MM.1S (cell line): ENCODE measurements around the gene LOXL1.

Experiments
- DNase-seq: peaks from one replicate; pipeline ENCODE4 v3.0.0-alpha.2; 2015
- H2AFZ ChIP-seq: fragments of 300-600 bp; sonication (generic); 2 replicates; pipeline ENCODE4 v1.6.0; 2016; ENCODE audit warnings: antibody characterized with exemption, low read length
- H3F3A ChIP-seq: fragments of 300-600 bp; sonication (generic); 2 replicates; pipeline ENCODE4 v1.6.1; 2016; ENCODE audit warnings: mild to moderate bottlenecking, antibody characterized with exemption, low read length, moderate library complexity, mixed read lengths; ENCODE audit not compliant: insufficient read depth
- H3K27ac ChIP-seq: fragments of 300-600 bp; sonication (generic); 2 replicates; pipeline ENCODE4 v1.5.1; 2016; ENCODE audit warnings: mild to moderate bottlenecking, low read length
- H3K27me3 ChIP-seq: fragments of 300-600 bp; sonication (generic); replicated peaks from 2 replicates; pipeline ENCODE4 v1.6.0; 2016; ENCODE audit warnings: low read length; ENCODE audit not compliant: insufficient read depth
- H3K36me3 ChIP-seq: fragments of 300-600 bp; sonication (generic); replicated peaks from 2 replicates; pipeline ENCODE4 v1.6.1; 2016; ENCODE audit warnings: mild to moderate bottlenecking, low read length, mixed read lengths; ENCODE audit not compliant: insufficient read depth
- H3K4me1 ChIP-seq: fragments of 300-600 bp; sonication (generic); 2 replicates; pipeline ENCODE4 v1.6.1; 2016; ENCODE audit warnings: low read length, mixed read lengths
- H3K4me2 ChIP-seq: fragments of 300-600 bp; sonication (generic); 2 replicates; pipeline ENCODE4 v1.6.0; 2016; ENCODE audit warnings: low read depth, low read length
- H3K4me3 ChIP-seq: fragments of 300-600 bp; sonication (generic); 2 replicates; pipeline ENCODE4 v1.5.1; 2016; ENCODE audit warnings: low read length, mixed read lengths
- H3K79me2 ChIP-seq: fragments of 300-600 bp; sonication (generic); 2 replicates; pipeline ENCODE4 v1.6.1; 2016; ENCODE audit warnings: mixed run types, low read length, mixed read lengths
- H3K9ac ChIP-seq: fragments of 300-600 bp; sonication (generic); 2 replicates; pipeline ENCODE4 v1.6.1; 2016; ENCODE audit warnings: low read length, mixed read lengths
- H3K9me2 ChIP-seq: fragments of 300-600 bp; sonication (generic); replicated peaks from 2 replicates; pipeline ENCODE4 v1.6.1; 2016; ENCODE audit warnings: mild to moderate bottlenecking, low read length, mixed read lengths; ENCODE audit not compliant: insufficient read depth
- H3K9me3 ChIP-seq: fragments of 300-600 bp; sonication (generic); replicated peaks from 2 replicates; pipeline ENCODE4 v1.6.1; 2016; ENCODE audit warnings: mild to moderate bottlenecking, low read length, mixed read lengths; ENCODE audit not compliant: insufficient read depth
- H4K20me1 ChIP-seq: fragments of 300-600 bp; sonication (generic); 2 replicates; pipeline ENCODE4 v1.6.1; 2016; ENCODE audit warnings: mild to moderate bottlenecking, low read length, moderate library complexity, mixed read lengths; ENCODE audit not compliant: insufficient read depth
- EZH2 ChIP-seq: fragments of 300-600 bp; sonication (generic); optimal IDR thresholded peaks from 2 replicates; pipeline ENCODE3; 2017; ENCODE audit warnings: low read depth, mild to moderate bottlenecking, antibody characterized with exemption, low read length, mixed read lengths
- EZH2phosphoT487 ChIP-seq: fragments of 300-600 bp; sonication (generic); IDR thresholded peaks from 2 replicates; pipeline ENCODE4 v1.6.1; 2018; ENCODE audit warnings: antibody characterized with exemption, low read length
- TF ChIP-seq, protein P1 (sequence below): fragments of 300-600 bp; sonication (generic); IDR thresholded peaks from 2 replicates; pipeline ENCODE4 v1.5.1; 2016; ENCODE audit warnings: antibody characterized with exemption, low read length, mixed read lengths

LOXL1 gene

DNA sequence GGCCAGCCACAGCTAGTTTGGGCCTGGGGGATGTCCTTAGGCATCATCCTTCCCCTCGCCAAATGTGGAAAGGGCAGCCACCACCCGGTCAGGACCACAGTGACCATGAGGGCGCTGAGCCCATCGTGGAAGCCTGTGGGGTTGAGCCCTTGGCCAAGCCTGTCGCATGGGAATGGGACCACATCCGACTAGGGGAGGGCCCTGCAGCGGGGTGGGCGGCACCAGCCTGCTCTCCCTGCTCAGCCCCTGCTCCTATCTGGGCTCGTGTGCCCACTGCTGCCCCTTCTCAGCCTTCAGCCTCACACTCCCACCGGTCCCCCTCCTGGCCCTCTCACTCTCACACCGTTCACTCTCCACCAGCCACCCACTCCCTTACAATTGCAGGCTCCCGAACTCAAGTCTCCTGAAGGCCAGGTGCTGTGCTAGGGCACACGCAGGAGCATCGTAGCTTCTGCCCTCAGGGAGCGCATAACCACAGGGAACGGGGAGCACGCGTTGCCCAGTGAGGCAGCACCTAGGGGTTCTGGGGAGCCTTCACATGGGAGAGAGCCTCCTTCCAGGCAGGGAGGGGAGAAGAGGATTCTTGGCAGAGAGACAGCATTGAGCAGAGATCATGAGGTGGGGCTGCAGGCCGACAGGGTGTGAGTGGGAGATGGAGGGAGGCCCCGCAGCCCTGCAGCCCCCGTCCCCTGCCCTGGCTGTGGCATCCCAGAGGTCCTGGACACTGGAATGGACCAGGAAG, 26.1 kb downstream of the LOXL1 start:
- Histone ChIP-seq H3K36me3 (no peaks in the 10 kb centered on the region), H3K4me1 (peaks cover 9% of the 10 kb centered on the region), H3K4me2 (no peak overlapping the region), H3K27ac (no peak overlapping the region), H3K27me3 (no peaks in the 10 kb centered on the region), H4K20me1 (no peaks in the 10 kb centered on the region), H3K4me3 (no peak overlapping the region), H3K79me2 (no peaks in the 10 kb centered on the region), H2AFZ (no peak overlapping the region), H3F3A (no peaks in the 10 kb centered on the region), H3K9ac (no peak overlapping the region), H3K9me2 (no peaks in the 10 kb centered on the region), H3K9me3 (no peaks in the 10 kb centered on the region)
- DNase-seq = no peak
- no peak for TF ChIP-seq EZH2
- TF ChIP-seq, protein P1, sequence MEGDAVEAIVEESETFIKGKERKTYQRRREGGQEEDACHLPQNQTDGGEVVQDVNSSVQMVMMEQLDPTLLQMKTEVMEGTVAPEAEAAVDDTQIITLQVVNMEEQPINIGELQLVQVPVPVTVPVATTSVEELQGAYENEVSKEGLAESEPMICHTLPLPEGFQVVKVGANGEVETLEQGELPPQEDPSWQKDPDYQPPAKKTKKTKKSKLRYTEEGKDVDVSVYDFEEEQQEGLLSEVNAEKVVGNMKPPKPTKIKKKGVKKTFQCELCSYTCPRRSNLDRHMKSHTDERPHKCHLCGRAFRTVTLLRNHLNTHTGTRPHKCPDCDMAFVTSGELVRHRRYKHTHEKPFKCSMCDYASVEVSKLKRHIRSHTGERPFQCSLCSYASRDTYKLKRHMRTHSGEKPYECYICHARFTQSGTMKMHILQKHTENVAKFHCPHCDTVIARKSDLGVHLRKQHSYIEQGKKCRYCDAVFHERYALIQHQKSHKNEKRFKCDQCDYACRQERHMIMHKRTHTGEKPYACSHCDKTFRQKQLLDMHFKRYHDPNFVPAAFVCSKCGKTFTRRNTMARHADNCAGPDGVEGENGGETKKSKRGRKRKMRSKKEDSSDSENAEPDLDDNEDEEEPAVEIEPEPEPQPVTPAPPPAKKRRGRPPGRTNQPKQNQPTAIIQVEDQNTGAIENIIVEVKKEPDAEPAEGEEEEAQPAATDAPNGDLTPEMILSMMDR = no peak
- no peak for TF ChIP-seq EZH2phosphoT487

DNA sequence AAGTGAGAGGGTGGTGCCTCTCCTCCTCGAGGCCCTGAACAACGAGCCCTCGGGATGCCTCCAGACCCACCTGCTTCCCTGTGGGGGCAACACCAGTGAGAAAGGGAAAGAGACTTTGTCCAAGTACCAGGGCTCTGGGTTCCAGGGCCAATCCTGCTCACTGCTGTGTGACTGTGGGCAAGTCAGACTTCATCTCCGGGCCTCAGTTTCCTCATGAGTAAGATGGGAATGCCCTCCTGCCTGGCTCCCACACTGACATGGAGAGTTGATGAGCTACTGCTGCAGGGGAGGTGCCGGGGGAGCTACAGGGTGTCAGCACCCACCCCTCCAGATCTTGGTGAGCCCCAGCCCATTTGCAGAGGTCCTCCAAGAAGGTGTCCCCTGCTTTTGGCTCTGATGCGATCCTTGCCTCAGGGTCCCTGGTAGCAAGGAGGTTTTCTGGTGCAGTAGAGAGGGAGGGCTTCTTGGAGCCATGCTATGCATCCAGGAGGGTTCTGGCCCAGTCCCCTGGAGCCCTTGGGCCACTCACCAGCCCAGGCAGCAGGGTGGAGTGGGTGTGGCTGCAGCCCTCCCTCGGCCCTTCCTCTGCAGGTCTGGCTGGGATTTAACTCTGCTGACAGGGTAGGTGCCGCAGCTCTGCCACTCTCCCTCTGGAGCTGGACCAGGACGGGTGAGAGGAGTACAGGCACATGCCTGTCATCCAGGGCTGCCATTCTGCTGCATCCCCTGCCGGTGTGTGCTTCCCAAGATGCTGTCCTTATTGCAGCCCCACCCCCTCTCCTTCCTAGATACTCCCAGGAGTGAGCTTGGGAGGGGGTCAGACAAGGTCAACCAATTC, 26.9 kb downstream of the LOXL1 start:
- Histone ChIP-seq H3K27ac (no peak overlapping the region), H3F3A (no peaks in the 10 kb centered on the region), H2AFZ (no peak overlapping the region), H4K20me1 (no peaks in the 10 kb centered on the region), H3K4me2 (no peak overlapping the region), H3K79me2 (no peaks in the 10 kb centered on the region), H3K36me3 (no peaks in the 10 kb centered on the region), H3K4me3 (no peak overlapping the region), H3K4me1 (peaks cover 9% of the 10 kb centered on the region), H3K9me2 (no peaks in the 10 kb centered on the region), H3K9ac (no peak overlapping the region), H3K9me3 (no peaks in the 10 kb centered on the region), H3K27me3 (no peaks in the 10 kb centered on the region)
- TF ChIP-seq EZH2 (no peak), EZH2phosphoT487 (no peak)
- TF ChIP-seq, protein P1 = no peak
- DNase-seq = no peak

DNA sequence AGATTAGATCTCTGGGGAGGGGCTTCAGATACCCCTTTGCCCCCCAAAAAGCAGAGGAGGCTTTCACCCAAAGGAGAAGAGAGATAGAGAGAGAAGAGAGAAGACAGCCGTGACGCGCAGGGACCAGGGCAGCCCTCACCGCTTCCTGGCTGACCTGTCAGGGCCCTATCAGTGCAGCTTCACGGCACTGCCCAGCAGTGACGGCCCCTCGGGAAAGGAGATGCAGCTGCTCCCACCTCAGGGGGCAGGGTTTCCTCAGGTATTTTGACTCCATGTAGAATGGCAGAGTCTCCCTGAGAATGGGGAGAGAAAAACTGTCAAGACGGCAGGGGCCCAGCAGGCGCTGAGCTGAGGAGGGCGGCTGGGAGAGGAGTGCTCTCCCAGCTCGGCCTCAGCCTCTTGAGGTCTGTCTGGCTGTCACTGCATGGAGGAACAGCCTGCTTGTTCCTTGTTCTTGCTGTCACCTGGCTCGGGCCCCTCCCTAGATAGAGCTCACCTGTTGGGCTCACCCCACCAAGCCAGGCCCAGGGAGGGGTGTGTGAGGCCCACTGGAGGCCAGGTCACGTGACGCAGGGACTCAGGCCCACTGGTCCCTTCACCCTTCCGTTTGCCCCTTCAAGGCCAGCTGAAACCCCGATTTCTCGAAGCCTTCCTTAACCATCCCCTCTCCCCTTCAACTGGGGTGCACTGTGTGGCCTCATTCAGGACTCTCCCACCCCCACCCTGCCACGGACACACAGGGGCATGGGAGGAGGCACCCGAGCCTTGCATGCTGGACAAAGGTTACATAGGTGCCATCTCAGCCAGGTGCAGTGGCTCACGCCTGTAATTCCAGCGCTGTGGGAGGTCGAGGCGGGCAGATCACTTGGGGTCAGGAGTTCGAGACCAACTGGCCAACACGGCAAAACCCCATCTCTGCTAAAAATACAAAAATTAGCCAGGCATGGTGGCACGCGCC, 28.2 kb downstream of the LOXL1 start:
- Histone ChIP-seq H3K9me3 (no peaks in the 10 kb centered on the region), H3F3A (peaks cover 7% of the 10 kb centered on the region), H2AFZ (no peak overlapping the region), H3K27me3 (no peaks in the 10 kb centered on the region), H3K4me2 (no peak overlapping the region), H4K20me1 (no peaks in the 10 kb centered on the region), H3K79me2 (no peaks in the 10 kb centered on the region), H3K4me1 (peaks cover 16% of the 10 kb centered on the region), H3K9ac (no peak overlapping the region), H3K27ac (no peak overlapping the region), H3K36me3 (no peaks in the 10 kb centered on the region), H3K9me2 (no peaks in the 10 kb centered on the region), H3K4me3 (no peak overlapping the region)
- DNase-seq = no peak
- no peak for TF ChIP-seq EZH2phosphoT487
- TF ChIP-seq, protein P1 = no peak
- TF ChIP-seq EZH2 = no peak
